Vagina (tissue), 2 donors: ENCODE results near the gene BACE1-AS.

ENCODE experiments used
- CTCF ChIP-seq, 3 experiments: fragments of 450-650 bp in 2 of 3; fragments of 200-600 bp in 1 of 3; sonication (generic) in 1 of 3; IDR thresholded peaks; one replicate each; pipeline ENCODE4 v1.5.1; 2017 to 2019; ENCODE audit warnings: antibody characterized with exemption in 3 of 3, mild to moderate bottlenecking in 2 of 3, moderate library complexity in 2 of 3
- POLR2A ChIP-seq, 2 donors: fragments of 450-650 bp; IDR thresholded peaks; one replicate each; pipeline ENCODE4 v1.6.1; 2017; ENCODE audit warnings: antibody characterized with exemption in 2 of 2, mild to moderate bottlenecking in 2 of 2, moderate library complexity in 2 of 2
- POLR2AphosphoS5 ChIP-seq, 2 donors: sonication (generic); formaldehyde crosslinking; IDR thresholded peaks; one replicate each; pipeline ENCODE4 v1.9.0; 2017; ENCODE audit warnings: antibody characterized with exemption in 2 of 2, mild to moderate bottlenecking in 2 of 2, low read depth in 1 of 2; ENCODE audit not compliant: insufficient read depth in 1 of 2

DNA sequence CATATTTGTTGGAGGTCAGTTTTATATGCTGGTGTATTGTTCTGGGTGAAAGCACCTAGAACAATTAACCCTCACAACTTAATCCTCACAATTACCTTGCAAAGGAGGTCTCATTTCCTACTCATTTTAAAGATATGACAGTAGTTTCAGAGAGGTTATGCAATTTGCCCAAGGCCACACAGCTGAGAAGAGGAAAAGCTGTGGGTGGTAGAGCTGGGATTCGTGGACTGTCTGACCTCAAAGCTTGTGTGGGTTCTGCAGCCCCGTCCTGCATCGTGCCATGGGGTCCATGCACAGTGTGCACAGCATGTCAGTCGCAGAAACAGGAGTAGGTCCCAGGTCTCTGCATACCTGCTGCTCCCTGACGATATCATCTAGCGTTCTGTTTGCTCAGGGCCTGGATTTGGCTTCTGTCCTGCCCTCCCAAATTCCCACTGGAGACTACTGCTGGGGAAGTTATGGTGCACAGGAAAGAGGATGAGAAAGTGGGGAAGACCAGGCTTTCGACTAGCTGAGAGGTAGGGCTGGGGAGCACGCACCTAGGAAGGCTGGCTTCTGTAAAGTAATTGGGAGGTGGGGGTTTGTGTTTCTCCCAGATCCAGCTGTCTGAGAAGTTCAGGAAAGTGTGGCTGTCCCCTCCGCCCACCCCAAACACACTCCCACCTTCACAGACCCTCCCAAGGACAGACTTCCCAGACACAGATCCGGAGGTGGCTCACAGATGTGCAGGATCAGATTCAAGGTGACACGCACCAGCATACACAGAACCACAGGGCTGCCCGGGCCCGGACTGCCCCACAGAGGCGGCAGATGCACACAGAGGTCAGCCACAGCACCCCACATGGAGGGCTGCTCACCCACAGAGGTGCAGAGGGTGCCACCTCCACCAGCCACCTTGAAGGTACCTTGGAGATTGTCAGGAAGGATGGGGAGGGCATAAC is 23.0 kb downstream of the BACE1-AS start:
- no peak for TF ChIP-seq CTCF (IDR thresholded peaks at IDR 0.05)
- TF ChIP-seq POLR2A (IDR thresholded peaks at IDR 0.05), result no peak
- no peak for TF ChIP-seq POLR2AphosphoS5 (IDR thresholded peaks at IDR 0.05; ENCODE audit: insufficient read depth in 1 of 2, low read depth in 1 of 2)
